ENCODE measurements around the gene FAM107A. TPM values are rescaled to one million over a fixed set of nuclear protein-coding genes. Genes with fewer than 3 reads are reported as not detected.

Gene FAM107A
- total RNA-seq, 1 donor from 2014 or later, result not detected

GRCh38 chr3:58585005-58585786, 8.0 kb upstream of the FAM107A start:
- TF ChIP-seq CTCF (IDR thresholded peaks at IDR 0.05; ENCODE audit: unreplicated experiment), result peak; percentile 75
- Mint-ChIP-seq H3K4me3 (ENCODE audit: low read depth) (peak overlapping the region; percentile 28), H3K27ac (no peak overlapping the region), H3K27me3 (peaks cover 53% of the 10 kb centered on the region), H3K4me1 (ENCODE audit: low read depth) (peaks cover 6% of the 10 kb centered on the region), H3K36me3 (ENCODE audit: insufficient read depth) (no peaks in the 10 kb centered on the region), H3K9me3 (ENCODE audit: low read depth) (no peaks in the 10 kb centered on the region)
- peak; percentile 61 for DNase-seq (ENCODE audit: low spot score, unreplicated experiment)

GRCh38 chr3:58584690-58585004, 7.5 kb upstream of the FAM107A start:
- Mint-ChIP-seq H3K4me1 (ENCODE audit: low read depth) (peaks cover 6% of the 10 kb centered on the region), H3K4me3 (ENCODE audit: low read depth) (no peak overlapping the region), H3K27ac (no peak overlapping the region), H3K9me3 (ENCODE audit: low read depth) (no peaks in the 10 kb centered on the region), H3K36me3 (ENCODE audit: insufficient read depth) (no peaks in the 10 kb centered on the region), H3K27me3 (peaks cover 51% of the 10 kb centered on the region)
- TF ChIP-seq CTCF (IDR thresholded peaks at IDR 0.05; ENCODE audit: unreplicated experiment), result no peak
- DNase-seq (ENCODE audit: low spot score, unreplicated experiment), result no peak

- TF ChIP-seq CTCF (IDR thresholded peaks at IDR 0.05; ENCODE audit: unreplicated experiment), result no peak
- Mint-ChIP-seq H3K9me3 (ENCODE audit: low read depth) (no peaks in the 10 kb centered on the region), H3K27ac (no peak overlapping the region), H3K4me3 (ENCODE audit: low read depth) (no peak overlapping the region), H3K36me3 (ENCODE audit: insufficient read depth) (no peaks in the 10 kb centered on the region), H3K4me1 (ENCODE audit: low read depth) (peaks cover 6% of the 10 kb centered on the region), H3K27me3 (peaks cover 45% of the 10 kb centered on the region)
- DNase-seq (ENCODE audit: low spot score, unreplicated experiment), result no peak
Measured at GRCh38 chr3:58581328-58582091, 4.3 kb upstream of the FAM107A start.

- H3K27me3 Mint-ChIP-seq, result peaks cover 42% of the 10 kb centered on the region
- H3K4me1 Mint-ChIP-seq (ENCODE audit: low read depth), result peaks cover 4% of the 10 kb centered on the region
- TF ChIP-seq CTCF (IDR thresholded peaks at IDR 0.05; ENCODE audit: unreplicated experiment), result no peak
- H3K4me3 Mint-ChIP-seq (ENCODE audit: low read depth), result no peak overlapping the region
- H3K27ac Mint-ChIP-seq, result no peak overlapping the region
- no peaks in the 10 kb centered on the region for H3K36me3 Mint-ChIP-seq (ENCODE audit: insufficient read depth)
- DNase-seq (ENCODE audit: low spot score, unreplicated experiment), result no peak
- H3K9me3 Mint-ChIP-seq (ENCODE audit: low read depth), result no peaks in the 10 kb centered on the region
Measured at GRCh38 chr3:58580826-58581327, 3.7 kb upstream of the FAM107A start.

GRCh38 chr3:58578873-58579272, 1.7 kb upstream of the FAM107A start:
- Mint-ChIP-seq H3K9me3 (ENCODE audit: low read depth) (no peaks in the 10 kb centered on the region), H3K4me1 (ENCODE audit: low read depth) (peaks cover 4% of the 10 kb centered on the region), H3K27me3 (peaks cover 28% of the 10 kb centered on the region), H3K36me3 (ENCODE audit: insufficient read depth) (no peaks in the 10 kb centered on the region), H3K27ac (no peak overlapping the region), H3K4me3 (ENCODE audit: low read depth) (no peak overlapping the region)
- no peak for DNase-seq (ENCODE audit: low spot score, unreplicated experiment)
- no peak for TF ChIP-seq CTCF (IDR thresholded peaks at IDR 0.05; ENCODE audit: unreplicated experiment)
